Daoy (cell line): ENCODE results near the gene MEGF6. TPM values are rescaled to one million over a fixed set of nuclear protein-coding genes. Genes with fewer than 3 reads are reported as not detected.

Experiments
- DNase-seq: peaks from one replicate; pipeline ENCODE4 v3.0.0-alpha.2; 2015; ENCODE audit warnings: low read depth
- total RNA-seq: library from RNA; depleted of rRNA; stranded (reverse); fragments of >200 nt; shearing (Covaris generic); gene quantifications from 2 replicates; pipeline ENCODE4 v1.2.3, GENCODE V29; 2014

MEGF6 gene
- total RNA-seq, 1 experiment from 2014 or later: 2.5 TPM

- DNase-seq: no peak
These were observed 56.0 kb downstream of the MEGF6 start for GRCh38 chr1:3555131-3555920.

DNA sequence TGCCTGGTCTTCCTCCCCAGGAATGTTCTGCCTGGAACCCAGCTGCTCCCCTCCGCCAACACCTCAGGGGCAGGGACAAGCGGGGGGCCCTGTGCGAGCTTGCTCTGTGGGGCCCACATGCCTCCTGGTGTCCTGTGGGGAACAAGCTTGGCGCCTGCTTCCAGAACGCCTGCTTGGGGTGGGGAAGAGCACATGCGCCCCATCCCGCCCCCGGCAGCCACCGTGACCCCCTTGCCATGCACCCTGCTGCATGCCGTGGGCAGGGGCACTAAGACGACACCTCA, 57.4 kb downstream of the MEGF6 start:
- DNase-seq: no peak

GRCh38 chr1:3553166-3553939, 58.0 kb downstream of the MEGF6 start:
- DNase-seq: peak; percentile 23

DNA sequence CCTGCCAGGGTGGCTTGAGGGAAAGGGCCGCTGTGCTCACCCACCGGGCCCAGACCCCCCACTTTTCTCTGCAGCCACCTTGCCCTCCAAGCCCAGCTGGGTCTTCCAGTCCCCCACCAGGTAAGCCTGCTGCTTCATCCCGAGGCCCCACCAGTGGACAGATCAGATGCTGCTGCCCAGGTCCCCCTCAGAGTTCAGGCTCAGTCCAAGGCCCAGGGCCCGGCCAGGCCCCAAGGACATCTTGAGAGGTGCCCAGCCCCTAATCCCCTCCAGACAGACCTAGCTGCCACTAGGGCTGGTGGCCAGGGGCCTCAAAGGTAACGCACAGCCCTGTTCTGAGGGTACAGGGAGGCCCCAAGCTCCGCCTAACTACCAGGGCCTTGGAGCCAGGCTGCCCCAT, 58.6 kb downstream of the MEGF6 start:
- DNase-seq: no peak

DNA sequence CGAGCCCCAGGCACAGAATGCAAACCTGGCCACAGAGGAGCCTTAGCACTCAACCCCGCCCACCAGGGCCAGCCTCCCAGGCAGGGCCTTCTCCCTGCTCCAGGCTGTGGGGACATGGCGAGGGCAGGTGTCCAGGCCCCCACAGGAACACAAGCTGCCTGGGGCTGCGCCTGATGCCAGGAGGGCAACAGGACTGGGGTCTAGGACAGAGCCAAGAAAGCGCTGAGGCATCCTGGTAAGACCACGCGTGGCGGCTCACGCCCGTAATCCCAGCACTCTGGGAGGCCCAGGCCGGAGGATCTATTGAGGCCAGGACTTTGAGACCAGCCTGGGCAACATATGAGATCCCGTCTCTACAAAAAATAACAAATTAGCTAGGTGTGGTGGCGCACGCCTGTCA, 59.1 kb downstream of the MEGF6 start:
- DNase-seq: no peak

DNA sequence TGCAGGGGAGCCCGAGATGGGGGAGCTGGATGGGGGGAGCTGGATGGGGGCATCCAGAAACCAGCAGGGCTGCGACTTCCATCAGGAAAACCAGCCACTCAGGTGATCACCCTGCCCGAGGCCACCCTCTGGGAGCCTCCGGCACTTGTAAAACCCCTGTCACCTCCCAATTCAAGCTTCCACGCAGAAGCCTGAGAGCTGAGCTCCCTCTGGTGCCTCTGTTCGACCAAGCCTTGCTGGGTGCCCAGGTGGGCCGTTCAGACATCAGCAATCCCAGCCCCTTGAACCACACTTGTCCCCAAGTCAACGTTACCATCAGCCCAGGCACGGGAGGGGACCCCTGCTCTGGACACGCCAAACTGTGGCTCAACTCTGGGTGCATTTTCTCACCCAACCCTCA, 59.6 kb downstream of the MEGF6 start:
- no peak for DNase-seq

DNA sequence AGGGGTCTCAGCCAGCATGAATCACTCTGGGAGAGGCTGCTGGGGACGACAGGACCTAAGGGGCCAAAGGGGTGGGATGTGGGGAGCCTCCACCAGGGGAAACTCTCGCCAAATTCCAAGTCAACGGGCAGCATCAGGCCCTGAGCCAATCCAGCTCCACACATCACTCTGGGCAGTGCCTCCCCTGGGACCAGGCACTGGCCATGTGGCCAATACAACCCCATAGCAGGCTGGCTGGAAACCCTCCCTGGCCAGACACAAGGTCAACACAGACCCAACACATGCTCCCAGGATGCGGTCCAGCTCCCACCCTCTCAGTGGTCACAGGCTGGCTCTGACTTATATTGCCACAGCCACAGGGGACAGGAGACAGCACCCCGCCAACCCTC, 60.0 kb downstream of the MEGF6 start:
- no peak for DNase-seq

- no peak for DNase-seq
These were observed 60.6 kb downstream of the MEGF6 start for GRCh38 chr1:3550511-3551289.

- no peak for DNase-seq
These were observed 62.4 kb downstream of the MEGF6 start for GRCh38 chr1:3548895-3549294.

DNA sequence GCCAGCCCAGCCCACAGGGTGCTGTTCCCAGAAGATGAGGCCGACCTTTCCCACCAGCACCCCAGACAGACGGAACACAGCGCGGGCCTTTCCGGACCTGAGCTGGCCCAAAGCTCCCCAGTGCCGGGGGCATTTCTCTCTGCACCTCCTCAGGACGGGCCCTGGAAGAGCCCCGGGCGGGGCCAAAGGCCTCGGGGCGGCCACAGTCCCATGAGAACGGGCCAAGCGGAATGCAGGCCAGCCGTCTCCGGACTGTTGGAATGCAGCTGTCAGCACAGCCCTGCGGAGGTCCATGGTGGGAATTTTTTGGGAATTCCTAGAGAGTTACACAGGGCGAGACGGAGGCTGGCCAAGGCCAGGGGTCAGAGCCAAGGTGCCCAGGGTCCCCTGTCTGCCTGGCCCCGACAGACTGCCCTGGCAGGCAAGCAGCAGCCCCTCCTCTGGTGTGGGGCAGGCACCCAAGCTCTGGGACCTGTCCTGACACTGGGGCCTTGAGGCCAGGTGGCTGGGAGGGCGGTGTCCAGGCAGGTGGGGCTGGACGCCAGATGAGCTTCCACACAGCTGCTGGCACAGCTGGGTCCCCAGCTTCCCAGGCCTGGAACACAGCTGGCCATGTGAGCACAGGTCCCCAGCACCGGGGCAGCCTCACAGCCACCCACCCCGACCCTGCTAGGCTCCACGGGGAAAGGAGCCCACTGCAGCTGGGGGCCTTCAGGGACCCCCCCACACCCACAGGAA, 63.0 kb downstream of the MEGF6 start:
- no peak for DNase-seq

DNA sequence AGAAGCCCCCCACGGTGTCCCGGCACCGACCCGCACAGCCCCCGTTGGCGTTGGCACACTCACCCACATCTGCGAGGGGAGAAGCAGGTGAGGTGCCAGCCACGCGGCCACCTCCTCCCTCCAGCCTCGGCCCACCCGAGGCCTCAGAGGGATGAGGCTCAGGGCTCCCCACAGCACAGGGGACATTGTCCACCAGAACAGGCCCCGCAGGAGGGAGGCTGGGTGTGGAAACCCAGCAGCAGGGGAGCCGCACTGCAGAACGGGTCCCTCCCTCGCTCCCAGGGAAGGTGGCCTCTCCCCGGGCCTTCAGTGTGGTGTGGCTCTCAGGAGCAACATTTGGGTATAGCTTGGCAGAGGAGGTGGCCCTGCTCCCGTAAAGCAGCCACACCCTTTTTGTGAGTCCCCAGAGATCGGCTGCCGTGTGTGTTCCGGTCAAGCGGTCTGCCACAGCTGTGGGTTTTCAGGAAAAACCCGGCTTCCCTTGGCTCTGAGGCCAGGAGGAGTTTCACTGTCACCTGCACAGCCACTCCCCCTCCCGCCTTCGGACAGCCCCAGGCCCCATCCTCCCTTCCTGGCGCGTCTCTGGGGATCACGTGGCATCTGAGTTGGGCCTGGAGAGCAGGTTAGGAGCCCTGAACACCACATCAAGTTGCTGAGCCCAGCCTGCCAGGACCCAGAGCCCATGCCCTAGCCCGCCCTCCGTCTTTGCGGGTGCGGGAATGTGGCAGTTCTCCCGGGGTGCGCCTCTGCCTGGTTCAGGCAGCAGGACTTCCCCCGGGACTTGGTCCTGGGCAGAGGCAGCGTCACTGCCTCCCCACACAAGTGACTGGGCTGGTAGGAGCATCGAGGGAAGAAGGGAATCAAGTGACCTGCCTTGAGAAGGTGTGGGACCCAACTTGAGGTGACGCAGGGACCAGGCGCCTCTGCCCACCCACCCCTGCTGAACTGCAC, 64.0 kb downstream of the MEGF6 start:
- DNase-seq: peak; percentile 21

DNA sequence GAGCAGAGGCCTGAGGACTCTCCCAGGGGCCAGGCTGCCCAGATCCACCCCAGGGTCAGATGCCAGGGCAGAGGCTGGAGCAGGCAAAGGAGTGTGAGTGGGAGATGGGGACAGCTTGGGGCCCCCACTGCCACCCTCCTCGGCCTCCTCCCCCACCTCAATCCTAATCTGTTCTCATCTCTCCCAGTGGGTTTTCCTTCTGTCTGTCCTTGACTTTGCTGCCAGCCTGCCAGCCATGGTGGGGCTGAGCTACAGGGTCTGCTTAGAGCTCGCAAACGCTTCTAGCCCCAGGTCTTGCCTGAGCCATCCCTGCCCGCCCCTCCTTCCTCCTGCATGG, 65.3 kb downstream of the MEGF6 start:
- DNase-seq: no peak

- DNase-seq: no peak
These were observed 65.8 kb downstream of the MEGF6 start for GRCh38 chr1:3545363-3546047.

- no peak for DNase-seq
These were observed 67.0 kb downstream of the MEGF6 start for GRCh38 chr1:3544040-3544977.

GRCh38 chr1:3543076-3544039, 68.0 kb downstream of the MEGF6 start:
- DNase-seq: peak; percentile 89

GRCh38 chr1:3542676-3543075, 68.6 kb downstream of the MEGF6 start:
- no peak for DNase-seq

DNA sequence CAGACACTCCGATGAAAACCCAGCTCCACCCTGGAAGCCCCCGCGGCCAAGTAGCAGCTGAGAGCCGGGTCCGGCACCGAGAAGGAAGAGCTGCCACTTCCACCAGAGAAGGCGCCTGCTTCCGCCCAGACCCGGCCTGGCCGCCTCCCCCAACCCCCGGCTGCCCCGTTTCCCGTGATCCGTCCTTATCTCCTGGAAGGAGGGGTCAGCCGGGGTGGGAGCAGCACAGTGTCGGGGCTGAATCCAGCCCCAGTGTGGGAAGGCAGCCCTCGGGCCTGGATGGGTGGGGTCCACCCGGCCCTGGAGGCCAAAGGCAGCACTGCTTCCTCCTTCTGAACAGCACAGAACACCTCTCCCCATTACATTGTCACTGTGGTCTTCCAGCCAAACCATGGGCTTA, 69.4 kb downstream of the MEGF6 start:
- DNase-seq: no peak

- DNase-seq: no peak
These were observed 69.8 kb downstream of the MEGF6 start for GRCh38 chr1:3541465-3541864.
